Urinary bladder (tissue), 4 donors: ENCODE measurements around the gene AMMECR1. TPM values are rescaled to one million over a fixed set of nuclear protein-coding genes. Genes with fewer than 3 reads are reported as not detected.
"Not testable (repeated sequence)": the region's sequence is repeated elsewhere in the genome, so short reads cannot be mapped to it uniquely, and the experiment has no call there.

Experiments used
- DNase-seq: peaks from one replicate; pipeline ENCODE4 v3.0.0-alpha.2; 2015; ENCODE audit errors: extremely low spot score
- H3K27ac ChIP-seq: one replicate; pipeline ENCODE4 v1.5.1; 2013; ENCODE audit warnings: low read depth, mild to moderate bottlenecking, moderate library complexity
- H3K36me3 ChIP-seq: one replicate; pipeline ENCODE4 v1.6.1; 2013; ENCODE audit warnings: mild to moderate bottlenecking, moderate library complexity; ENCODE audit not compliant: insufficient read depth
- H3K4me1 ChIP-seq: one replicate; pipeline ENCODE4 v1.6.1; 2013; ENCODE audit warnings: mild to moderate bottlenecking, moderate library complexity; ENCODE audit not compliant: insufficient read depth
- H3K4me3 ChIP-seq: one replicate; pipeline ENCODE4 v1.5.1; 2013; ENCODE audit warnings: low read depth, low read length
- WGBS: extraction: QIAGEN DNeasy Blood & Tissue Kit; methylation state at CpG from one replicate; pipeline ENCODE4 v1.1.7; 2013; 5-methylcytosine and 5-hydroxymethylcytosine counted together
- polyA plus RNA-seq: library from polyadenylated mRNA; stranded (reverse); fragments of 200-250 nt; gene quantifications from one replicate; pipeline ENCODE4 v1.2.3, GENCODE V29; 2013
- total RNA-seq: library from RNA; depleted of rRNA; stranded (reverse); fragments of >200 nt; gene quantifications from one replicate; pipeline ENCODE4 v1.2.3, GENCODE V29; 2014
- donor health status: healthy with polysubstance abuse.
- donor health status: healthy.

Gene AMMECR1
- total RNA-seq (14.1 TPM), polyA plus RNA-seq (3.6 TPM)

GRCh38 chrX:110317820-110318663, at the start of gene AMMECR1:
Gene AMMECR1 (minus strand): TSS chrX:110318085. CDS start chrX:110318071, 14 bp downstream.
- H3K36me3 ChIP-seq: no peaks in the 10 kb centered on the region
- peak within 1 kb of the TSS; percentile 72 for H3K4me3 ChIP-seq
- DNase-seq: peak; percentile 56
- under 1% methylated on average over 67 of the region's 78 CpGs for WGBS
- H3K27ac ChIP-seq: peak within 1 kb of the TSS; percentile 92
- H3K4me1 ChIP-seq: no peaks in the 10 kb centered on the region

- DNase-seq: no peak
- H3K4me1 ChIP-seq: no peaks in the 10 kb centered on the region
- H3K27ac ChIP-seq: no peak overlapping the region
- 90% methylated on average over 1 of the region's 1 CpG for WGBS
- no peaks in the 10 kb centered on the region for H3K36me3 ChIP-seq
- no peak overlapping the region for H3K4me3 ChIP-seq
Measured at GRCh38 chrX:110363244-110363643, 45.4 kb upstream of the AMMECR1 start.

- no peak for DNase-seq
- WGBS: 33% methylated on average over 1 of the region's 1 CpG
Measured at GRCh38 chrX:110359273-110359672, 41.4 kb upstream of the AMMECR1 start.

GRCh38 chrX:110358548-110358947, 40.7 kb upstream of the AMMECR1 start, which contains the start of gene RTL9:
Gene RTL9 (plus strand): TSS chrX:110358848. CDS start chrX:110450618, 91,770 bp downstream.
- H3K4me1 ChIP-seq: no peaks in the 10 kb centered on the region
- no peak within 1 kb of the TSS for H3K27ac ChIP-seq
- no peaks in the 10 kb centered on the region for H3K36me3 ChIP-seq
- 84% methylated on average over 2 of the region's 2 CpGs for WGBS
- DNase-seq: no peak
- no peak within 1 kb of the TSS for H3K4me3 ChIP-seq

More at GRCh38 chrX:110359273-110359672, 41.4 kb upstream of the AMMECR1 start:
- Histone ChIP-seq H3K4me1 (no peaks in the 10 kb centered on the region), H3K27ac (no peak overlapping the region), H3K4me3 (no peak overlapping the region), H3K36me3 (no peaks in the 10 kb centered on the region)

- no peak overlapping the region for H3K27ac ChIP-seq
- no peak overlapping the region for H3K4me3 ChIP-seq
- 55% methylated on average over 17 of the region's 17 CpGs for WGBS
- H3K36me3 ChIP-seq: no peaks in the 10 kb centered on the region
- no peak for DNase-seq
- no peaks in the 10 kb centered on the region for H3K4me1 ChIP-seq
Measured at GRCh38 chrX:110346681-110347080, 28.8 kb upstream of the AMMECR1 start.

GRCh38 chrX:110341189-110342035, 23.5 kb upstream of the AMMECR1 start:
- H3K4me1 ChIP-seq: no peaks in the 10 kb centered on the region
- no peaks in the 10 kb centered on the region for H3K36me3 ChIP-seq
- no peak overlapping the region for H3K27ac ChIP-seq
- no peak overlapping the region for H3K4me3 ChIP-seq
- no peak for DNase-seq
- WGBS: 75% methylated on average over 11 of the region's 11 CpGs

GRCh38 chrX:110338935-110339334, 21.1 kb upstream of the AMMECR1 start:
- DNase-seq: no peak
- Histone ChIP-seq H3K36me3 (no peaks in the 10 kb centered on the region), H3K4me1 (no peaks in the 10 kb centered on the region), H3K27ac (no peak overlapping the region), H3K4me3 (no peak overlapping the region)
- 73% methylated on average over 4 of the region's 4 CpGs for WGBS

GRCh38 chrX:110333458-110333857, 15.6 kb upstream of the AMMECR1 start:
- not testable (repeated sequence) for H3K4me3 ChIP-seq, H3K27ac ChIP-seq, DNase-seq, H3K4me1 ChIP-seq, H3K36me3 ChIP-seq
- WGBS: 100% methylated on average over 1 of the region's 1 CpG

GRCh38 chrX:110331444-110332030, 13.7 kb upstream of the AMMECR1 start:
- Histone ChIP-seq H3K36me3 (no peaks in the 10 kb centered on the region), H3K27ac (no peak overlapping the region), H3K4me1 (no peaks in the 10 kb centered on the region), H3K4me3 (no peak overlapping the region)
- 74% methylated on average over 3 of the region's 3 CpGs for WGBS
- no peak for DNase-seq

GRCh38 chrX:110328613-110329012, 10.7 kb upstream of the AMMECR1 start:
- not testable (repeated sequence) for H3K4me1 ChIP-seq, H3K27ac ChIP-seq, H3K4me3 ChIP-seq, H3K36me3 ChIP-seq, DNase-seq
- WGBS: 86% methylated on average over 1 of the region's 1 CpG

- 86% methylated on average over 1 of the region's 1 CpG for WGBS
- Histone ChIP-seq H3K36me3 (no peaks in the 10 kb centered on the region), H3K4me3 (no peak overlapping the region), H3K4me1 (no peaks in the 10 kb centered on the region), H3K27ac (no peak overlapping the region)
- no peak for DNase-seq
Measured at GRCh38 chrX:110327336-110327735, 9.5 kb upstream of the AMMECR1 start.

GRCh38 chrX:110326712-110327111, 8.8 kb upstream of the AMMECR1 start:
- no peaks in the 10 kb centered on the region for H3K36me3 ChIP-seq
- WGBS: 73% methylated on average over 4 of the region's 4 CpGs
- no peak overlapping the region for H3K27ac ChIP-seq
- no peak for DNase-seq
- no peak overlapping the region for H3K4me3 ChIP-seq
- no peaks in the 10 kb centered on the region for H3K4me1 ChIP-seq

- no peak for DNase-seq
- H3K27ac ChIP-seq: no peak overlapping the region
- 52% methylated on average over 4 of the region's 4 CpGs for WGBS
- no peaks in the 10 kb centered on the region for H3K36me3 ChIP-seq
- no peaks in the 10 kb centered on the region for H3K4me1 ChIP-seq
- H3K4me3 ChIP-seq: no peak overlapping the region
Measured at GRCh38 chrX:110322603-110323002, 4.7 kb upstream of the AMMECR1 start.
